Ovary (tissue), 9 donors: ENCODE results near the gene CA11. TPM values are rescaled to one million over a fixed set of nuclear protein-coding genes. Genes with fewer than 3 reads are reported as not detected.

Experiments used
- DNase-seq, 5 donors: peaks; one replicate each; pipeline ENCODE4 v3.0.0-alpha.2; 2019 to 2020
- H3K27ac ChIP-seq, 2 donors: fragments of 200-600 bp; one replicate each; pipeline versions ENCODE4 v1.5.1 to v1.8.0; 2019 to 2022
- H3K27me3 ChIP-seq: fragments of 200-600 bp; one replicate; pipeline ENCODE4 v1.8.0; 2022
- H3K36me3 ChIP-seq: fragments of 200-600 bp; sonication (generic); one replicate; pipeline ENCODE4 v1.5.1; 2019
- H3K4me1 ChIP-seq: one replicate; pipeline ENCODE4 v1.8.1; 2013; ENCODE audit warnings: mild to moderate bottlenecking, moderate library complexity; ENCODE audit not compliant: insufficient read depth
- H3K4me3 ChIP-seq: fragments of 200-600 bp; sonication (generic); one replicate; pipeline ENCODE4 v1.5.1; 2017
- H3K9me3 ChIP-seq, 2 donors: fragments of 200-600 bp in 1 of 2; sonication (generic) in 1 of 2; one replicate each; pipeline versions ENCODE4 v1.5.1 to v1.8.1; 2013 to 2019; ENCODE audit warnings: mild to moderate bottlenecking in 1 of 2, moderate library complexity in 1 of 2
- CTCF ChIP-seq, 3 donors: fragments of 450-650 bp in 2 of 3; fragments of 200-600 bp in 1 of 3; IDR thresholded peaks; one replicate each; pipeline versions ENCODE4 v1.5.1 to v1.8.0; 2016 to 2022; ENCODE audit warnings: antibody characterized with exemption in 3 of 3, mild to moderate bottlenecking in 1 of 3
- EP300 ChIP-seq: sonication (generic); formaldehyde crosslinking; IDR thresholded peaks from one replicate; pipeline ENCODE4 v1.6.1; 2017; ENCODE audit warnings: antibody characterized with exemption
- POLR2A ChIP-seq: fragments of 450-650 bp; IDR thresholded peaks from one replicate; pipeline ENCODE4 v1.6.1; 2017; ENCODE audit warnings: antibody characterized with exemption, mild to moderate bottlenecking, moderate library complexity
- WGBS, 3 donors: extraction: QIAGEN DNeasy Blood & Tissue Kit in 1 of 3; methylation state at CpG; one replicate each; pipeline versions ENCODE4 v1.1.5 to v1.1.7; 2013 to 2017; 5-methylcytosine and 5-hydroxymethylcytosine counted together
- intact Hi-C, 4 donors: fragments of 100-400 bp; cut with DNase I; formaldehyde crosslinking; loops; one replicate each; pipeline versions ENCODE4 v1.11.0 to v1.15.1; 2022 to 2023
- polyA plus RNA-seq, 2 donors: library from polyadenylated mRNA; stranded (reverse); fragments of 200-250 nt in 1 of 2; fragments of 350-450 nt in 1 of 2; fragmentation: Illumina TruSeq in 1 of 2; extraction: RNeasy Lipid Tissue Mini Kit (QIAGEN cat#74804) in 1 of 2; gene quantifications; one replicate each; pipeline ENCODE4 v1.2.3, GENCODE V29; 2013 to 2014
- total RNA-seq, 7 donors: library from RNA; depleted of rRNA in 2 of 7; stranded (reverse); fragments of >200 nt in 2 of 7; fragmentation: NEBNext Ultra II Directional in 3 of 7; extraction: Animal tissue kit (Norgen Biotek cat#: 25700) in 3 of 7; gene quantifications; one replicate each; pipeline versions ENCODE4 v1.1.0 to v1.2.4, GENCODE V29; 2016 to 2023
- donor health status: DM: no; HTN: no; CAD: no; lungs with moderate emphysema.
- donor health status: DM: no; HTN: no; CAD: no.
- donor health status: Bipolar disorder and iron deficiency.
- donor health status: DM: yes; HTN: yes; CAD: no.
- donor health status: DM: no; HTN: no; CAD: no.
- donor health status: DM: yes; HTN: yes; CAD: no.

Gene CA11
- total and polyA plus RNA-seq, 9 donors, result 14.9 to 53.1 (median 43.1) TPM

GRCh38 chr19:48668761-48669160 lies 22.8 kb upstream of the CA11 start:
- TF ChIP-seq EP300, result no peak
- TF ChIP-seq CTCF (IDR thresholded peaks at IDR 0.05), result no peak
- no peak for TF ChIP-seq POLR2A
- 90 to 96% (median 94%) methylated on average over 2 of the region's 2 CpGs for WGBS, 3 donors
- no peaks in the 10 kb centered on the region for H3K27me3 ChIP-seq
- no peak overlapping the region for H3K27ac ChIP-seq
- intact Hi-C loops, result no loop called here
- no peak overlapping the region for H3K4me3 ChIP-seq
- no peaks in the 10 kb centered on the region for H3K36me3 ChIP-seq
- H3K9me3 ChIP-seq, result no peaks in the 10 kb centered on the region
- no peaks in the 10 kb centered on the region for H3K4me1 ChIP-seq
- no peak for DNase-seq

- WGBS, 3 donors, result 68 to 81% (median 68%) methylated on average over 3 of the region's 3 CpGs
- Histone ChIP-seq H3K9me3 (no peaks in the 10 kb centered on the region), H3K4me3 (no peak overlapping the region), H3K36me3 (no peaks in the 10 kb centered on the region), H3K27ac (no peak overlapping the region), H3K27me3 (no peaks in the 10 kb centered on the region), H3K4me1 (no peaks in the 10 kb centered on the region)
- TF ChIP-seq POLR2A (no peak), EP300 (no peak), CTCF (IDR thresholded peaks at IDR 0.05) (no peak)
- DNase-seq, result no peak
- intact Hi-C loops, result no loop called here
Measured at GRCh38 chr19:48668332-48668731, 22.3 kb upstream of the CA11 start.

- Histone ChIP-seq H3K27ac (no peak overlapping the region), H3K4me1 (no peaks in the 10 kb centered on the region), H3K36me3 (no peaks in the 10 kb centered on the region), H3K27me3 (no peaks in the 10 kb centered on the region), H3K4me3 (no peak overlapping the region), H3K9me3 (no peaks in the 10 kb centered on the region)
- no peak for DNase-seq
- TF ChIP-seq CTCF (IDR thresholded peaks at IDR 0.05), result no peak
- no peak for TF ChIP-seq POLR2A
- TF ChIP-seq EP300, result no peak
- intact Hi-C loops, result no loop called here
- 86 to 95% (median 91%) methylated on average over 6 of the region's 6 CpGs for WGBS, 3 donors
Measured at GRCh38 chr19:48665786-48666185, 19.8 kb upstream of the CA11 start.

GRCh38 chr19:48664476-48664875 lies 18.5 kb upstream of the CA11 start:
- 79 to 93% (median 88%) methylated on average over 13 to 14 of the region's 14 CpGs for WGBS, 3 donors
- no peak overlapping the region for H3K4me3 ChIP-seq
- DNase-seq, result no peak
- H3K9me3 ChIP-seq, result no peaks in the 10 kb centered on the region
- H3K27me3 ChIP-seq, result no peaks in the 10 kb centered on the region
- H3K36me3 ChIP-seq, result no peaks in the 10 kb centered on the region
- H3K4me1 ChIP-seq, result no peaks in the 10 kb centered on the region
- TF ChIP-seq EP300 (no peak), POLR2A (no peak), CTCF (IDR thresholded peaks at IDR 0.05) (no peak)
- H3K27ac ChIP-seq, result no peak overlapping the region
- intact Hi-C loops, result no loop called here

GRCh38 chr19:48663667-48664066 lies 17.7 kb upstream of the CA11 start:
- H3K4me3 ChIP-seq, result no peak overlapping the region
- intact Hi-C loops, result no loop called here
- no peaks in the 10 kb centered on the region for H3K9me3 ChIP-seq
- TF ChIP-seq POLR2A (no peak), EP300 (no peak), CTCF (IDR thresholded peaks at IDR 0.05) (no peak)
- WGBS, 3 donors, result 89 to 93% (median 93%) methylated on average over 4 of the region's 4 CpGs
- no peak overlapping the region for H3K27ac ChIP-seq
- H3K4me1 ChIP-seq, result no peaks in the 10 kb centered on the region
- DNase-seq, result no peak
- H3K27me3 ChIP-seq, result no peaks in the 10 kb centered on the region
- H3K36me3 ChIP-seq, result no peaks in the 10 kb centered on the region
